Activated CD4-positive, alpha-beta memory T cell treated with anti-CD3 and anti-CD28 coated beads for 36 hours (primary cell): ENCODE measurements around the gene DEFB121. TPM values are rescaled to one million over a fixed set of nuclear protein-coding genes. Genes with fewer than 3 reads are reported as not detected.
"Not testable (repeated sequence)": the region's sequence is repeated elsewhere in the genome, so short reads cannot be mapped to it uniquely, and the experiment has no call there.

Source experiments
- CTCF ChIA-PET: fragments of 350-600 bp; sonication (Branson Sonifier 250); formaldehyde crosslinking; loops from one replicate; lab custom pipeline; 2021; ENCODE audit warnings: antibody characterized with exemption, inconsistent platforms; lab: Charles Lee
- POLR2A ChIA-PET: fragments of 350-600 bp; sonication (Branson Sonifier 250); formaldehyde crosslinking; loops from one replicate; lab custom pipeline; 2021; ENCODE audit warnings: antibody characterized with exemption; lab: Charles Lee
- DNase-seq: peaks from one replicate; pipeline ENCODE4 v3.0.0-alpha.2; 2020
- H3K27ac Mint-ChIP-seq: one replicate; pipeline ENCODE4 v1.8.0; 2021; ENCODE audit warnings: mixed read lengths
- H3K27me3 Mint-ChIP-seq: one replicate; pipeline ENCODE4 v1.8.0; 2021; ENCODE audit warnings: mixed read lengths
- H3K36me3 Mint-ChIP-seq: one replicate; pipeline ENCODE4 v1.8.0; 2021; ENCODE audit warnings: mixed read lengths
- H3K4me1 Mint-ChIP-seq: one replicate; pipeline ENCODE4 v1.8.0; 2021; ENCODE audit warnings: low read depth, mixed read lengths
- H3K4me3 Mint-ChIP-seq: one replicate; pipeline ENCODE4 v1.8.0; 2021; ENCODE audit warnings: mild to moderate bottlenecking, mixed read lengths
- H3K9me3 Mint-ChIP-seq: one replicate; pipeline ENCODE4 v1.8.0; 2021; ENCODE audit warnings: mixed read lengths
- intact Hi-C: fragments of 100-400 bp; cut with micrococcal nuclease; formaldehyde crosslinking; loops from one replicate; pipeline ENCODE4 v1.15.1; 2023
- total RNA-seq, 2 experiments: library from RNA; stranded (reverse); gene quantifications; one replicate each; pipeline ENCODE4 v1.2.3, GENCODE V29; 2021

Gene DEFB121, protein sequence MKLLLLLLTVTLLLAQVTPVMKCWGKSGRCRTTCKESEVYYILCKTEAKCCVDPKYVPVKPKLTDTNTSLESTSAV
- total RNA-seq, result not detected

DNA sequence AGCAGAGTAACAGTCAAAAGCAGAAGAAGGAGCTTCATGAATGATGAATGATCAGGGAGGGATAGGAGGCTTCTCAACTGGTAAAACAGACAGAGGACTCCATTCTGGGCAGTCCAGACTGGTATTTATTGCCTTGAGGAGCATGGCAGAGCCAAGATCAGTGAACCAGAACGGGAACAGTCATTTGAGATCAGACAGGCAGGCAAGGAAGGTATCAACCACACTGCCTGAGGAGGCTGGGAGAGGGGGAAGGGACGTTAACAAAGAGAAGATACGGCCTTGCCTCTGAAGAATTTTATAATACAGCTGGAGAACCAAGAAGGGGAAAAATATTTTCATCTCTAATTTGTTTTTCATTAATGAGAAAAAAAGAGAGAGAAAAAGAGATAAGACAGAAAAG lies at the start of gene DEFB121:
TSS of gene DEFB121 (minus strand) at position 101 of the 400 bp plus-strand sequence. CDS start at position 38, 63 bp downstream.
- POLR2A ChIA-PET, result no interaction called here
- Mint-ChIP-seq H3K27ac (no peak within 1 kb of the TSS), H3K4me1 (no peaks in the 10 kb centered on the region), H3K36me3 (no peaks in the 10 kb centered on the region), H3K4me3 (no peak within 1 kb of the TSS), H3K9me3 (no peaks in the 10 kb centered on the region), H3K27me3 (peaks cover 8% of the 10 kb centered on the region)
- intact Hi-C loops, result no loop called here
- CTCF ChIA-PET, result no interaction called here
- DNase-seq, result no peak

DNA sequence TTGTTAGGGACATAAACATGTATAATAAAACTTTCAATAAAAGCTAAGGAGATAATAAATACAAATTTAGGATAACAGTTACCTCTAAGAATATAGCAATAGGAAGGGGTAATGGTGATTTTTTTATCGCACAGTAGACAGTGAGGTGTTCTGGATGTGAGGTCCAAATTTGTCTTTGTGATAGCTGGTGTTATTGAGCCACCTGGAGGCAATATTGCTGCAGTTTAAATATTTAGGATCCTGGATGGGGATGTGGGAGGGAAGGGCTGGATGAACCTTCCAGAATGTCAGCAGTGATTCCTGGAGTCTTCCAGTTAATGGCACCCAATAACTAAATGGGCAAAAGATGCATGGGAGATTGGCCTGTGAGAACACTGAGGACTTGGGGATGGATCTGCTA lies 48.3 kb upstream of the DEFB121 start:
- H3K9me3 Mint-ChIP-seq, result no peaks in the 10 kb centered on the region
- intact Hi-C loops, result no loop called here
- CTCF ChIA-PET, result no interaction called here
- DNase-seq, result no peak
- no peak overlapping the region for H3K27ac Mint-ChIP-seq
- H3K27me3 Mint-ChIP-seq, result peaks cover 10% of the 10 kb centered on the region
- H3K36me3 Mint-ChIP-seq, result no peaks in the 10 kb centered on the region
- no peaks in the 10 kb centered on the region for H3K4me1 Mint-ChIP-seq
- POLR2A ChIA-PET, result no interaction called here
- H3K4me3 Mint-ChIP-seq, result no peak overlapping the region

DNA sequence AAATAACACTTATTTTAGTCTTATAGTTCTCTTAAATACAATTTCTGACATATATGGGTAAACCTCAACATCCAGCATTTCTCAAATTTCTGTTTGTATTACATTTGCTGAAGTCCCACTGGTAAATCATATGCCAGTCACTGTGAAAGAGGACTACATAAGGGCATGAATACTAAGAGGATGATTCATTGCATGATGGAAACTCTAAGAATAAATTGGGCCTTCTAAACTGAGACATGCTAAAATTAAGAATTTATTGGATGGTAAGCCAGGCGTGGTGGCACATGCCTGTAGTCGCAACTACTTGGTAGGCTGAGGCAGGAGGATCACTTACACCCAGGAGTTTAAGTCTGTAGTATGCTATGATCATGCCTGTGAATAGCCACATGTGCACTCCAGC lies 46.6 kb upstream of the DEFB121 start:
- Mint-ChIP-seq H3K9me3 (no peaks in the 10 kb centered on the region), H3K27ac (no peak overlapping the region), H3K36me3 (no peaks in the 10 kb centered on the region), H3K4me3 (no peak overlapping the region), H3K27me3 (peaks cover 8% of the 10 kb centered on the region), H3K4me1 (no peaks in the 10 kb centered on the region)
- ChIA-PET POLR2A (interaction anchor here (0.5 kb wide), 1 partner anchor 40 kb away, joined by 4 read pairs; no protein-coding TSS in a partner anchor), CTCF (no interaction called here)
- intact Hi-C loops, result no loop called here
- no peak for DNase-seq

DNA sequence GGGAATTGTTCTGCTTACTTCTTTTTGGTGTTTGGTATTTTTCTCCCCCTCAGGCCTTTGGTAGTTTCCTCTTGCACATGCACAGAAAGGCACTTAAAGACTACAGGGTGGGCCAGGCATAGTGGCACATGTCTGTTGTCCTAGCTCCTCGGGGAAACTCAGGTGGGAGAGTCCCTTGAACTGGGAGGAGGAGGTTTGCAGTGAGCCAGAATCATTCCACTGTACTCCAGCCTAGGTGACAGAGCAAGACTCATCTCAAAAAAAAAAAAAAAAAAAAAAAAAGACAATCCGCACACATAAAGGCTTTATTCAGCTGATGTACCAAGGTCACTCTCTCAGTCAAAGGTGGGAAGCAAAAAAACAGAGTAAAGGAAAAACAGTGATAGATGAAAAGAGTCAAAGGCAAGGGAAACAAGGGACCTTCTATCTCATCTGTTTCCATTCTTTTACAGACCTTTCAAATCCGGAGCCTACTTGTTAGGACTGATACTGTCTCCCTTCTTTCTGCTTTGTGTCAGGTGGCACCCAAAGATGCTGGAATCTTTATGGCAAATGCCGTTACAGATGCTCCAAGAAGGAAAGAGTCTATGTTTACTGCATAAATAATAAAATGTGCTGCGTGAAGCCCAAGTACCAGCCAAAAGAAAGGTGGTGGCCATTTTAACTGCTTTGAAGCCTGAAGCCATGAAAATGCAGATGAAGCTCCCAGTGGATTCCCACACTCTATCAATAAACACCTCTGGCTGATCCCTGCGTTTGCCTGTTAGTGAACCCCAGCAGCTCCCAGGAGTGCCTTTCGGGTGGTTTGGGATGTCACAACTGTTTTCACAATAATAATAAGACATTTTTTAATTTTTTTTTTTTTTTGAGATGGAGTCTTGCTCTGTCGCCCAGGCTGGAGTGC lies 43.7 kb upstream of the DEFB121 start:
- H3K9me3 Mint-ChIP-seq, result no peaks in the 10 kb centered on the region
- CTCF ChIA-PET, result interaction anchor here (1.7 to 2.9 kb wide), 3 partner anchors 10 to 53 kb away, joined by 9 to 14 read pairs (median 9); partner anchors contain the start of gene DEFB123
- no peak overlapping the region for H3K4me3 Mint-ChIP-seq
- intact Hi-C loops, result no loop called here
- POLR2A ChIA-PET, result no interaction called here
- no peak overlapping the region for H3K27ac Mint-ChIP-seq
- no peaks in the 10 kb centered on the region for H3K4me1 Mint-ChIP-seq
- H3K36me3 Mint-ChIP-seq, result no peaks in the 10 kb centered on the region
- DNase-seq, result no peak
- peaks cover 12% of the 10 kb centered on the region for H3K27me3 Mint-ChIP-seq

DNA sequence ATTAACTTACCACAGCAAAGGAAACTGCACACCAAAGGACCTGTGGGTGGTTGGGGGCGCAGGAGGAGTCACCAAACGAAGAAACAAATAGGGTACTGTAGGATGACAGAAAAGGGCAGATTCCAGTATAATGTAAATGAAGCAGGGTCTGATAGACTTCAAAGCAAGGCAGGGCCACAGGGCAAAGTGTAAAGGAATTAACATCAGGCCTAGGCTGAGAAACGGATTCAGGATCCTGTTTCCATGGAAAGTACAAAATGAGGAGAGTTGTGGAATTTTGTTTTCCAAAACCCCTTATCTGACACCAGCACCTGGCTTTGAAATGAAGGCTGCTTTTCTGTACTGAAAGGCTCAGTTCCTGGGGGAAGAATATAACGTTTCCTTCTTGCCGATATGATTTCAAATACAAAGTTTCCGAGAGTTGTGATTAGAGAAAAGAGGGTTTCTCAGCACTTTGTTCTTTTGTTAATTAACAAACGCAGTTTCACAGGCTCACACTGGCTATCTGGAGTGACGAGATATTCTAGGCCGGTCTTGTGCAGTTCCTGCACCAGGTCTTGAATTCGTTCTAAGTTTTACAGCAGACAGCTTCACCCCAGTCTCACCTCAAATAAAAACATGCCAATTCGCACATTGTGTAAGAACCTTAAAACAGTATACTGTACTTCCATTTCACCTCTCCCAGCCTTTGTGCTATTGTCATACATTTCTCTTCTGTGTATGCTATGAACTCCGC lies 40.2 kb upstream of the DEFB121 start:
- no peak for DNase-seq
- no peak overlapping the region for H3K27ac Mint-ChIP-seq
- H3K4me1 Mint-ChIP-seq, result no peaks in the 10 kb centered on the region
- no peaks in the 10 kb centered on the region for H3K36me3 Mint-ChIP-seq
- no peaks in the 10 kb centered on the region for H3K9me3 Mint-ChIP-seq
- intact Hi-C loops, result no loop called here
- H3K4me3 Mint-ChIP-seq, result no peak overlapping the region
- CTCF ChIA-PET, result interaction anchor here (0.9 kb wide), 1 partner anchor 15 kb away, joined by 3 read pairs; no protein-coding TSS in a partner anchor
- peaks cover 6% of the 10 kb centered on the region for H3K27me3 Mint-ChIP-seq
- POLR2A ChIA-PET, result no interaction called here

DNA sequence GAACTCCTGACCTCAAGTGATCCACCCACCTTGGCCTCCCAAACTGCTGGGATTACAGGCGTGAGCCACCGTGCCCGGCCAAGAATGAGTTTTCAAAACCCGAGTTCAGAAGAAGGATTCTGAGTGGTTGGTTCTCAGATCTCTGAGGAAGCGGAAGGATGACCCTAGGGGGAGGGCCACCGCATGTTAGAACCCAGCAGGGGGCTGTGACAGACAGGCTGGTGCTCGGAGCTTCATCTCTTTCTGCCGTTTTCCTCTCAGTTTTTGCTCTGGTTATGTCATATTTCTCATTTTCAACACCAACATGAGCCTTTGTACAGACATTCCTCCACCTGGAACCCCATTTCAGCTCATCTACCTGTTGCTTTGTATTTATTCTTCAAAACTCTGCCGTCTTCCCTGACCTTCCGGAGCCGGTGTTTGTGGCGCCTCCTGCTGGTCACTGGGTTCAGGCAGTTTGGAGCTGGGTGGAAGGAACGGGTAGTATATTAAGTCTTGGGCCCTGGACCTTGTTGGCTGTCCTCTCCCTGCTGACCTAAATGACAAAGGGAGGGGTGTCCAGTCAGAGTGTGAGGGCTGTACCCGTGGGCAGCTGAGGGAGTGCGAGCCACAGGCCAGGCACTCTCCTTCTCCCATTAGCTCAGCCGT lies 34.1 kb upstream of the DEFB121 start, which contains the start of gene DEFB123:
TSS of gene DEFB123 (plus strand) at position 621 of the 648 bp plus-strand sequence. CDS start 67 bp downstream, outside the sequence.
- Mint-ChIP-seq H3K27ac (no peak within 1 kb of the TSS), H3K27me3 (peaks cover 3% of the 10 kb centered on the region), H3K9me3 (no peaks in the 10 kb centered on the region), H3K36me3 (no peaks in the 10 kb centered on the region), H3K4me3 (no peak within 1 kb of the TSS), H3K4me1 (no peaks in the 10 kb centered on the region)
- intact Hi-C loops, result no loop called here
- DNase-seq, result peak; percentile 28
- CTCF ChIA-PET, result interaction anchor here (0.6 to 1.7 kb wide), 11 partner anchors 9 to 1907 kb away, joined by 3 to 9 read pairs (median 3); no protein-coding TSS in a partner anchor
- POLR2A ChIA-PET, result interaction anchor here (0.6 kb wide), 1 partner anchor 20 kb away, joined by 3 read pairs; no protein-coding TSS in a partner anchor

DNA sequence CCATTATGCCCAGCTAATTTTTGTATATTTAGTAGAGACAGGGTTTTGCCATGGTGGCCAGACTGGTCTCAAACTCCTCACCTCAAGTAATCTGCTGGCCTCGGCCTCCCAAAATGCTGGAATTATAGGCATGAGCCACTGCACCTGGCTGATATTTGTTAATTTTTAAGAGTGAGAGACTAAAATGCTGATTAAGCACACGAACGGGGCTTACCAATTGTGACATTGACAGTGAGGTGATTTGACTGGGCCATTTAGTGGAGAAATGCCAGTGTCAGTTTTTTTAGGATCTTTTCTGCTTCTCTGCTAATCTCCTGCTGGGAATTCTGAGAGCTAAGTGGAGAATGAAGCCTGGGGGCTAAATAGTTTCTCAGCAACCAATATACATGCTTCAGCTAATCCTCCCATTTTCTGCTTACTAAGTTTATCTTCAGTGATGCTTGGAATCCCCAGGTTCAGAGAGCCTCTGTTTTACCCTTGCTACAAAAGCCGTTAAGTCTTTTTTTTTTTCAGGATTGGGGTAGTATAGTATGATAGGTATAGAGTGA lies 24.6 kb upstream of the DEFB121 start:
- intact Hi-C loops, result no loop called here
- H3K27ac Mint-ChIP-seq, result no peak overlapping the region
- H3K4me1 Mint-ChIP-seq, result no peaks in the 10 kb centered on the region
- H3K27me3 Mint-ChIP-seq, result peaks cover 12% of the 10 kb centered on the region
- no peaks in the 10 kb centered on the region for H3K9me3 Mint-ChIP-seq
- POLR2A ChIA-PET, result no interaction called here
- CTCF ChIA-PET, result interaction anchor here (1.9 kb wide), 1 partner anchor 10 kb away, joined by 6 read pairs; the partner anchor contains the start of gene DEFB123
- H3K4me3 Mint-ChIP-seq, result no peak overlapping the region
- H3K36me3 Mint-ChIP-seq, result no peaks in the 10 kb centered on the region
- DNase-seq, result no peak

DNA sequence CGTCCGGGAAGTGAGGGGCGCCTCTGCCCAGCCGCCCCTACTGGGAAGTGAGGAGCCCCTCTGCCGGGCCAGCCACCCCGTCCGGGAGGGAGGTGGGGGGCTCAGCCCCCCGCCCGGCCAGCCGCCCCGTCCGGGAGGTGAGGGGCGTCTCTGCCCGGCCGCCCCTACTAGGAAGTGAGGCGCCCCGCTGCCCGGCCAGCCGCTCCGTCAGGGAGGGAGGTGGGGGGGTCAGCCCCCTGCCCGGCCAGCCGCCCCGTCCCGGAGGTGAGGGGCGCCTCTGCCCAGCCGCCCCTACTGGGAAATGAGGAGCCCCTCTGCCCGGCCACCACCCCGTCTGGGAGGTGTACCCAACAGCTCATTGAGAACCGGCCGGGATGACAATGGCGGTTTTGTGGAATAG lies 21.6 kb upstream of the DEFB121 start:
- DNase-seq, CTCF ChIA-PET: not testable (repeated sequence)

DNA sequence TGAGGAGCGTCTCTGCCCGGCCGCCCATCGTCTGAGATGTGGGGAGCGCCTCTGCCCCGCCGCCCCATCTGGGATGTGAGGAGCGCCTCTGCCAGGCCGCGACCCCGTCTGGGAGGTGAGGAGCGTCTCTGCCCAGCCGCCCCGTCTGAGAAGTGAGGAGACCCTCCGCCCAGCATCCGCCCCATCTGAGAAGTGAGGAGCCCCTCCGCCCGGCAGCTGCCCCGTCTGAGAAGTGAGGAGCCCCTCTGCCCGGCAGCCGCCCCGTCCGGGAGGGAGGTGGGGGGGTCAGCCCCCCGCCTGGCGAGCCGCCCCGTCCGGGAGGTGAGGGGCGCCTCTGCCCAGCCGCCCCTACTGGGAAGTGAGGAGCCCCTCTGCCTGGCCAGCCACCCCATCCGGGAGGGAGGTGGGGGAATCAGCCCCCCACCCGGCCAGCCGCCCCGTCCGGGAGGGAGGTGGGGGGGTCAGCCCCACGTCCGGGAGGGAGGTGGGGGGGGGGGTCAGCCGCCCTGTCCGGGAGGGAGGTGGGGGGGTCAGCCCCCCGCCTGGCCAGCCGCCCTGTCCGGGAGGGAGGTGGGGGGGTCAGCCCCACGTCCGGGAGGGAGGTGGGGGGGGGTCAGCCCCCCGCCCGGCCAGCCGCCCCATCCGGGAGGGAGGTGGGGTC lies 21.0 kb upstream of the DEFB121 start:
- H3K27ac Mint-ChIP-seq, H3K4me3 Mint-ChIP-seq, H3K4me1 Mint-ChIP-seq, H3K9me3 Mint-ChIP-seq, DNase-seq, POLR2A ChIA-PET, CTCF ChIA-PET, intact Hi-C loops, H3K36me3 Mint-ChIP-seq, H3K27me3 Mint-ChIP-seq: not testable (repeated sequence)

More for the DNA sequence above, 21.6 kb upstream of the DEFB121 start:
- H3K27me3 Mint-ChIP-seq, H3K9me3 Mint-ChIP-seq, H3K4me3 Mint-ChIP-seq, H3K36me3 Mint-ChIP-seq, POLR2A ChIA-PET, intact Hi-C loops, H3K27ac Mint-ChIP-seq, H3K4me1 Mint-ChIP-seq: not testable (repeated sequence)

DNA sequence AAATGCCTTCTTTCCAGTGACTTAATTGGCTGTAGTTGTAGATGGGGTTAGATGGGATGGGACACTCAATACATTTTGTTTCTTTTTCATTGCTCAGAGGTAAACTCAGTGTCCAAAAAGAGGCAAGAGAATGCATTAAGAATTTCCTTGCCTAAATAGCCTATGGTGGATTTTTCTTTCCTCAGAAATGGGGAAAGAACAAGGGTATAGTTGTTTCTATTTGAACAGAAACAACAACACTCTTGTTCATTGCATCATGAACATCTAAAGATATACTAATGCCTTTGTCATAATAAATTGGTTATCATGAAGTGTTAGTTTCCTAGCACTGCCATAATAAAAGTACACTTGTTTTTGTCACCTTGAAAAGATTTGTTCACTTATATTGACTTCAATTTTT lies 19.8 kb upstream of the DEFB121 start:
- Mint-ChIP-seq H3K9me3 (no peaks in the 10 kb centered on the region), H3K4me3 (no peak overlapping the region), H3K4me1 (no peaks in the 10 kb centered on the region), H3K36me3 (no peaks in the 10 kb centered on the region), H3K27ac (no peak overlapping the region), H3K27me3 (no peaks in the 10 kb centered on the region)
- ChIA-PET POLR2A (no interaction called here), CTCF (no interaction called here)
- DNase-seq, result no peak
- intact Hi-C loops, result no loop called here

DNA sequence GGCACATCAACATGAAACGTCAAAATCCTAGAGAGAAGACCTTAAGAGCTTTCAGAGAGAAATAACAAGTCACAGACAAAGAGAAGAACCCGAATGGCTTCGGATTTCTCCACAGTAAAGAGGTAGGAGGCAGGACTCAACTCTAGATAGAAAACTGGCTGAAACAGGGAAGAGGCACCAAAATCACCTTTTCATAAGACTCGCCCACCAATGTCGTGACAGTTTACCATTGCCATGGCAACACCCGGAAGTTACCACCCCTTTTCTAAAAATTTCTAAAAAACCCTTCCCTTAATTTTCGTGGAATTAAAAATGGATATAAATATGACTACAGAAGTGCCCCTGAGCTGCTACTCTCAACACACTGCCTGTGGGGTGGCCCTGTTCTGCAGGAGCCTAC lies 12.3 kb upstream of the DEFB121 start:
- intact Hi-C loops, result no loop called here
- POLR2A ChIA-PET, result no interaction called here
- H3K4me1 Mint-ChIP-seq, result no peaks in the 10 kb centered on the region
- H3K27me3 Mint-ChIP-seq, result peaks cover 7% of the 10 kb centered on the region
- no peaks in the 10 kb centered on the region for H3K36me3 Mint-ChIP-seq
- no peak for DNase-seq
- no peaks in the 10 kb centered on the region for H3K9me3 Mint-ChIP-seq
- no peak overlapping the region for H3K4me3 Mint-ChIP-seq
- CTCF ChIA-PET, result no interaction called here
- no peak overlapping the region for H3K27ac Mint-ChIP-seq
